ENCODE results near the gene ERN1. TPM values are rescaled to one million over a fixed set of nuclear protein-coding genes. Genes with fewer than 3 reads are reported as not detected.

ERN1 gene
- total and polyA plus RNA-seq, 2 experiments from 2014 or later, result 8.9 to 12.4 TPM

DNA sequence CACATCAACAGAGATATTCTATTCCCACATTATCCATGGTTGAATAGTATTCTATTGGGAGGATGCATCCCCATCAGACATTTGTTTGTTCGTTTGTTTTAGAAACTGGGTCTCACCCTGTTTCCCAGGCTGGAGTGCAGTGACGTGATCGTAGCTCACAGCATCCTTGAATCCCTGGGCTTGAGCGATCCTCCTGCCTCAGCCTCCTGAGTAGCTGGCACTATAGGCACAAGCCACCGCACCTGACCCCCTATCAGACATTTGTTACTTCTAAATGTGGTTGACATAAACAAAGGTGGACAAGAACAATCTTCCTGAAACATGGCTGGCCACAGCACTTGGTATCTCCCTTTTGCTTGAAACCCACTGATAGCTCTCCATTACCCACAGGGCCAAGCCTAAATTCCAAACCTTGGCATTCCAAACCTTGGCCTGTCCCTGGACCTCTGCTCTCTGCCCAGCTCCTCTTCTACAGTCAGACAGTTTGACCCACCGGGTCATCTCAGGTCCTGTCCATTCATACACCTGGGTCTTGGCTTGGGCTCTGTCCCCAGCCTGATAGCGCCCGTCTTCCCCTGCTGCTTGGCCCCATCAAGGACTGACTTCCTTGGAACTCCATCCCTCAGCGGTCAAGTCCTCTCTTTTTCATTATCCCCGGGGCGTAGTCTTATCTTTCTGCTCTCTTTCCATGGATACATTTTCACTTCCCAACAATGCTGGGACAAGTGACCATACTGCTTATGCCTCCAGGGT is 133.3 kb downstream of the ERN1 start:
- TF ChIP-seq, protein P1, sequence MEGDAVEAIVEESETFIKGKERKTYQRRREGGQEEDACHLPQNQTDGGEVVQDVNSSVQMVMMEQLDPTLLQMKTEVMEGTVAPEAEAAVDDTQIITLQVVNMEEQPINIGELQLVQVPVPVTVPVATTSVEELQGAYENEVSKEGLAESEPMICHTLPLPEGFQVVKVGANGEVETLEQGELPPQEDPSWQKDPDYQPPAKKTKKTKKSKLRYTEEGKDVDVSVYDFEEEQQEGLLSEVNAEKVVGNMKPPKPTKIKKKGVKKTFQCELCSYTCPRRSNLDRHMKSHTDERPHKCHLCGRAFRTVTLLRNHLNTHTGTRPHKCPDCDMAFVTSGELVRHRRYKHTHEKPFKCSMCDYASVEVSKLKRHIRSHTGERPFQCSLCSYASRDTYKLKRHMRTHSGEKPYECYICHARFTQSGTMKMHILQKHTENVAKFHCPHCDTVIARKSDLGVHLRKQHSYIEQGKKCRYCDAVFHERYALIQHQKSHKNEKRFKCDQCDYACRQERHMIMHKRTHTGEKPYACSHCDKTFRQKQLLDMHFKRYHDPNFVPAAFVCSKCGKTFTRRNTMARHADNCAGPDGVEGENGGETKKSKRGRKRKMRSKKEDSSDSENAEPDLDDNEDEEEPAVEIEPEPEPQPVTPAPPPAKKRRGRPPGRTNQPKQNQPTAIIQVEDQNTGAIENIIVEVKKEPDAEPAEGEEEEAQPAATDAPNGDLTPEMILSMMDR (IDR thresholded peaks at IDR 0.05; ENCODE audit: low read depth, low read length), result no peak
- no peaks in the 10 kb centered on the region for H3K9me3 ChIP-seq (ENCODE audit: low read depth)
- DNase-seq (ENCODE audit: low read depth in 1 of 2, low spot score in 1 of 2), result no peak
- no peaks in the 10 kb centered on the region for H3K36me3 ChIP-seq
- H3K4me1 ChIP-seq (ENCODE audit: low read depth), result no peaks in the 10 kb centered on the region
- peaks cover 48% of the 10 kb centered on the region for H3K27me3 ChIP-seq
- no peak overlapping the region for H3K27ac ChIP-seq
- H3K4me3 ChIP-seq, result no peak overlapping the region

DNA sequence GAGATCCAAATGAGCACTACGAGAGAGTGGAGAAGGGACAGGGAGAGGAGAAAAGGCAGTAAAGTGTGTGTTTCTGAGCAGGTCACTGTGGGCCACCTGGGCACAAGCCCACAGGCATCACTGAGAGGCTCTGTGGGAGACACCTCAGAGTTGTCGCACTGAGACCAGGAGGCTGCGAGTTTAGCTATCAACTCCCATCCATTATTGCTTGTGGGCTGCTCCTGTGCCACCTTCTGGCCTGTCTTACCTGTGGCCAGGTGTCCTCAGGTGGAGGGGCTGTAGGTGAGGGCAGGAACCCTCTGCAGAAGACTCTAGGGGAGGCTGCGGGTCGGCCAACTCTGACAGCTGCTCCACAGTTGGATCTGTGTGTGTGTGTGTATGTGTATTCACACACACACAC is 134.3 kb downstream of the ERN1 start:
- Histone ChIP-seq H3K27ac (no peak overlapping the region), H3K36me3 (no peaks in the 10 kb centered on the region), H3K9me3 (ENCODE audit: low read depth) (no peaks in the 10 kb centered on the region), H3K4me3 (no peak overlapping the region), H3K4me1 (ENCODE audit: low read depth) (peaks cover 1% of the 10 kb centered on the region), H3K27me3 (peaks cover 49% of the 10 kb centered on the region)
- TF ChIP-seq, protein P1 (IDR thresholded peaks at IDR 0.05; ENCODE audit: low read depth, low read length), result no peak
- DNase-seq (ENCODE audit: low read depth in 1 of 2, low spot score in 1 of 2), result no peak

DNA sequence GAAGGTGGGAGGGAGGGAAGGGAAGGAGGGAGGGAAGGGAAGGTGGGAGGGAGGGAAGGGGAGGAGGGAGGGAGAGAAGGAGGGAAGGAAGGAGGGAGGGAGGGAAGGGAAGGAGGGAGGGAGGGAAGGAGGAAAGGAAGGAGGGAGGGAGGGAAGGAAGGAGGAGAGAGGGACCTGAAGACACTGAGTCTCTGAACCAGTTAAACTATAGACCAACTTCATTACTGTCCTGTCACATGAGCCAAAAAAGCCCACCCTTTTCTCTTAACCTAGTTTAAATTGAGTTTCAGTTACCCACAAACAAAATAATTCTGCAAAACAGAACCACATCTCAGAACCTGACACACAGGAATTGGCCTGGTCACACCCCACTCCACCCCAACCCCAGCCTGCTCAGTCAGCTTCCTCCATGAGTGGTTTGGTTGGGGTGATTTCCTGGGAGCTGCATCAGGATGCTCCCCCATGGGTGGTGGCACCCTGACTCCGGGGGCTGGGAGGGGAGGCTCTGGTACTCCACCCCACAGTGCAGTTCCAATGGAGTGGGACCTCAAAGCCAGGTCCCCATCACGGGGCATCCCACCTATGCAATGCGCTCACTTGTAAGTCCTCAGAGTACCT is 136.5 kb downstream of the ERN1 start:
- no peaks in the 10 kb centered on the region for H3K36me3 ChIP-seq
- peaks cover 12% of the 10 kb centered on the region for H3K4me1 ChIP-seq (ENCODE audit: low read depth)
- DNase-seq (ENCODE audit: low read depth in 1 of 2, low spot score in 1 of 2), result no peak
- H3K4me3 ChIP-seq, result no peak overlapping the region
- no peak overlapping the region for H3K27ac ChIP-seq
- TF ChIP-seq, protein P1 (IDR thresholded peaks at IDR 0.05; ENCODE audit: low read depth, low read length), result no peak
- peaks cover 49% of the 10 kb centered on the region for H3K27me3 ChIP-seq
- no peaks in the 10 kb centered on the region for H3K9me3 ChIP-seq (ENCODE audit: low read depth)

DNA sequence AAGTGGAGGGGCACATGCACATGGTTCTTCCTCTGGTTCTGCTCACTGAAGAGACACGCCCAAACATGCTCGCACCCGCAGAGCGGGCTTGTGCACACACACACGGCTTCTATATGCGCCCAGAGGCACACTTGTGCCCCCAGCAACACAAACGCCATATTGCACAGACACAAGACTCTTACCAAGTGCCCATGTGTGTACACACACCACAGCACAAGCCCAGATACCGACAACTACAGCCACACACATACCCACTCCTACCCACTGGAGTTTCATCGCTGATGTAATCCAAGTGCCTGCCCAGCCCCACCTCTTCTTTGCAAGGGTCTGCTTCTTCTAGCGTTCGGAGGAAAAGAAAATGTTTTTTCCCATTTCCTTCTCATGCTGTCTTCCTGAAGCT is 138.3 kb downstream of the ERN1 start:
- peaks cover 39% of the 10 kb centered on the region for H3K27me3 ChIP-seq

DNA sequence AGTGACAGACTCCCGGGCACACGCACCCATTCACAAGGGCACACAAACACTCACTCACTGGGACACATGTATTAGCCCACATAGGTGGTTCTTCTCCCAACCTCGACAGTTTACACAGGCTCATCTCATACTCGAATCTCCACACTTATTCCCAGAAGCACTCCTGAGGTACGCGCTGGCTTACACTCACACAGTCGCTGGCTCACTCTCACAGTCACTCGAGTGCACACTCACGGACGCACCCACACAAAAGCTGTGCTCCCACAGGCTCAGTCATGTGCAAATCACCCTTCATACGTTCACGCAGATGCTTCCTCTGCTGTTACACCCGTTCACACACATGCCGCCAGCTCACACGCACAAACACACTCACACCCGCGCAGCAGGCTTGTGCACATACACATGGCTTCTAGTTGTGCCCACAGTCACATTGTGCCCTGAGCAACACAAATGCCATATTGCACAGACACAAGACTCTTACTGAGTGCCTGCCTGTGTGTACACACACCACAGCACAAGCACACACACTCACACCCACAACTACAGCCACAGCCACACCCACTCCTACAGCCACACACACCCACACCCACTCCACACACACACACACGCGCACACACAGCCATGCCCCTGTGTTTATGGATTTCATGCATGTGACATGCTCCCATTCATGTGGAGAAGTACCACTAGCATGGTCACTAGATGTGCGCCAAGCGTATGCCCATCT is 140.2 kb downstream of the ERN1 start:
- Histone ChIP-seq H3K9me3 (ENCODE audit: low read depth) (no peaks in the 10 kb centered on the region), H3K36me3 (no peaks in the 10 kb centered on the region), H3K4me3 (no peak overlapping the region), H3K27me3 (peaks cover 29% of the 10 kb centered on the region), H3K4me1 (ENCODE audit: low read depth) (peaks cover 33% of the 10 kb centered on the region), H3K27ac (no peak overlapping the region)
- TF ChIP-seq, protein P1 (IDR thresholded peaks at IDR 0.05; ENCODE audit: low read depth, low read length), result no peak
- no peak for DNase-seq (ENCODE audit: low read depth in 1 of 2, low spot score in 1 of 2)

More for the DNA sequence above, 138.3 kb downstream of the ERN1 start:
- TF ChIP-seq, protein P1 (IDR thresholded peaks at IDR 0.05; ENCODE audit: low read depth, low read length), result no peak
- no peaks in the 10 kb centered on the region for H3K9me3 ChIP-seq (ENCODE audit: low read depth)
- H3K36me3 ChIP-seq, result no peaks in the 10 kb centered on the region
- no peak overlapping the region for H3K4me3 ChIP-seq
- no peak for DNase-seq (ENCODE audit: low read depth in 1 of 2, low spot score in 1 of 2)
- H3K4me1 ChIP-seq (ENCODE audit: low read depth), result peaks cover 31% of the 10 kb centered on the region
- H3K27ac ChIP-seq, result no peak overlapping the region

Other genes starting within 250 kb of the ERN1 start
- gene GH2, start 248.2 kb downstream of the ERN1 start, total RNA-seq, result not detected in 2 replicates
- 0.35 TPM in 1 of 2 replicates, not detected in the other for gene GH2, start 248.2 kb downstream of the ERN1 start, polyA plus RNA-seq
- gene CSH1, start 233.6 kb downstream of the ERN1 start, total RNA-seq, result not detected in 2 replicates
- gene CSH1, start 233.6 kb downstream of the ERN1 start, polyA plus RNA-seq, result not detected in 2 replicates
- not detected in 2 replicates for gene CSHL1, start 218.9 kb downstream of the ERN1 start, total RNA-seq
- gene CSHL1, start 218.9 kb downstream of the ERN1 start, polyA plus RNA-seq, result not detected in 2 replicates
- gene GH1, start 211.3 kb downstream of the ERN1 start, total RNA-seq, result not detected in 2 replicates
- not detected in 2 replicates for gene GH1, start 211.3 kb downstream of the ERN1 start, polyA plus RNA-seq
- gene CD79B, start 197.8 kb downstream of the ERN1 start, total RNA-seq, result not detected in 2 replicates
- 0.23 TPM in 1 of 2 replicates, not detected in the other for gene CD79B, start 197.8 kb downstream of the ERN1 start, polyA plus RNA-seq
- gene SCN4A, start 157.2 kb downstream of the ERN1 start, total RNA-seq, result 0.63 and 0.78 TPM in 2 replicates
- gene SCN4A, start 157.2 kb downstream of the ERN1 start, polyA plus RNA-seq, result 0.49 TPM in 1 of 2 replicates, not detected in the other
- 2.9 and 3.6 TPM in 2 replicates for gene PRR29, start 131.8 kb downstream of the ERN1 start, total RNA-seq
- gene PRR29, start 131.8 kb downstream of the ERN1 start, polyA plus RNA-seq, result 1.7 and 4.9 TPM in 2 replicates
- not detected in 2 replicates for gene ICAM2, start 109.5 kb downstream of the ERN1 start, total RNA-seq
- gene ICAM2, start 109.5 kb downstream of the ERN1 start, polyA plus RNA-seq, result 1.1 and 2.3 TPM in 2 replicates
- gene TEX2, start 133.1 kb upstream of the ERN1 start, total RNA-seq, result 17.5 and 23.5 TPM in 2 replicates
- 17.9 and 18.7 TPM in 2 replicates for gene TEX2, start 133.1 kb upstream of the ERN1 start, polyA plus RNA-seq

All from cardiac muscle cell (in vitro differentiated cells and primary cell).